ENCODE data around the gene ZNF662.

DNA sequence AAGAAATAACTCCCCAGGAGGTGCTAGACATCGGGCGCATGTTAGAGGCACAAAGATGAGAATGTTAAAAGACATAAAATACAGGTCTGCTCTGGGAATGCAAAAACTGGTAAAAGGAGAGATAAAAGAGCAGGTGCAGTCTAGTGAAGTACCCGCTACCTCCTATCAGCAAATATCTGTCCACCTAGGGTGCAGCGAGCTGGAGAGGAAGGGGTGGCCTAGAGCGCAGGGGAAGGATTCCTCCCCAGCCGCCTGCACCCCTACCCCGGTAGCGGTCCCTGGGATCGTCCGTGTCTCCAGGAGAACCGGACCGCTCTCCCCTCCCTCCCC, 237 bp upstream of the ZNF662 start:
- TF ChIP-seq SP2 (CRISPR knock-in tag; IDR thresholded peaks at IDR 0.05) (no peak), BHLHE40 (IDR thresholded peaks at IDR 0.05; ENCODE audit: low read length) (no peak), POLR2A (IDR thresholded peaks at IDR 0.05; ENCODE audit: insufficient read depth in 1 of 2, low read depth in 2 of 2, low read length in 2 of 2) (no peak), RXRA (CRISPR knock-in tag; IDR thresholded peaks at IDR 0.05) (no peak), NR2F6 (IDR thresholded peaks at IDR 0.05) (no peak), NR2F6 (CRISPR knock-in tag; IDR thresholded peaks at IDR 0.05) (no peak), MAFK (conservative IDR thresholded peaks at IDR 0.05 in 1 of 2, IDR thresholded peaks at IDR 0.05 in 1 of 2; ENCODE audit: low read length in 2 of 2) (no peak), DPF2 (CRISPR knock-in tag; IDR thresholded peaks at IDR 0.05; ENCODE audit: borderline replicate concordance, low read depth) (no peak), ARHGAP35 (CRISPR knock-in tag; IDR thresholded peaks at IDR 0.05; ENCODE audit: borderline replicate concordance) (no peak), KLF9 (CRISPR knock-in tag; IDR thresholded peaks at IDR 0.05; ENCODE audit: low read depth) (no peak)
- TF ChIP-seq, protein P1, sequence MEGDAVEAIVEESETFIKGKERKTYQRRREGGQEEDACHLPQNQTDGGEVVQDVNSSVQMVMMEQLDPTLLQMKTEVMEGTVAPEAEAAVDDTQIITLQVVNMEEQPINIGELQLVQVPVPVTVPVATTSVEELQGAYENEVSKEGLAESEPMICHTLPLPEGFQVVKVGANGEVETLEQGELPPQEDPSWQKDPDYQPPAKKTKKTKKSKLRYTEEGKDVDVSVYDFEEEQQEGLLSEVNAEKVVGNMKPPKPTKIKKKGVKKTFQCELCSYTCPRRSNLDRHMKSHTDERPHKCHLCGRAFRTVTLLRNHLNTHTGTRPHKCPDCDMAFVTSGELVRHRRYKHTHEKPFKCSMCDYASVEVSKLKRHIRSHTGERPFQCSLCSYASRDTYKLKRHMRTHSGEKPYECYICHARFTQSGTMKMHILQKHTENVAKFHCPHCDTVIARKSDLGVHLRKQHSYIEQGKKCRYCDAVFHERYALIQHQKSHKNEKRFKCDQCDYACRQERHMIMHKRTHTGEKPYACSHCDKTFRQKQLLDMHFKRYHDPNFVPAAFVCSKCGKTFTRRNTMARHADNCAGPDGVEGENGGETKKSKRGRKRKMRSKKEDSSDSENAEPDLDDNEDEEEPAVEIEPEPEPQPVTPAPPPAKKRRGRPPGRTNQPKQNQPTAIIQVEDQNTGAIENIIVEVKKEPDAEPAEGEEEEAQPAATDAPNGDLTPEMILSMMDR (CRISPR knock-in tag; IDR thresholded peaks at IDR 0.05) = no peak
- TF ChIP-seq, protein P2, sequence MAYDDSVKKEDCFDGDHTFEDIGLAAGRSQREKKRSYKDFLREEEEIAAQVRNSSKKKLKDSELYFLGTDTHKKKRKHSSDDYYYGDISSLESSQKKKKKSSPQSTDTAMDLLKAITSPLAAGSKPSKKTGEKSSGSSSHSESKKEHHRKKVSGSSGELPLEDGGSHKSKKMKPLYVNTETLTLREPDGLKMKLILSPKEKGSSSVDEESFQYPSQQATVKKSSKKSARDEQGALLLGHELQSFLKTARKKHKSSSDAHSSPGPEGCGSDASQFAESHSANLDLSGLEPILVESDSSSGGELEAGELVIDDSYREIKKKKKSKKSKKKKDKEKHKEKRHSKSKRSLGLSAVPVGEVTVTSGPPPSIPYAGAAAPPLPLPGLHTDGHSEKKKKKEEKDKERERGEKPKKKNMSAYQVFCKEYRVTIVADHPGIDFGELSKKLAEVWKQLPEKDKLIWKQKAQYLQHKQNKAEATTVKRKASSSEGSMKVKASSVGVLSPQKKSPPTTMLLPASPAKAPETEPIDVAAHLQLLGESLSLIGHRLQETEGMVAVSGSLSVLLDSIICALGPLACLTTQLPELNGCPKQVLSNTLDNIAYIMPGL (CRISPR knock-in tag; IDR thresholded peaks at IDR 0.05; ENCODE audit: borderline replicate concordance in 1 of 2, low read depth in 1 of 2) = no peak
